Vein endothelial cell (primary cell): ENCODE results near the gene CSE1L. TPM values are rescaled to one million over a fixed set of nuclear protein-coding genes. Genes with fewer than 3 reads are reported as not detected.

ENCODE experiments used
- small RNA-seq: library from RNA; depleted of rRNA; stranded (forward); fragments of <200 nt; gene quantifications from one replicate; pipeline ENCODE3, GENCODE V24; 2012
- total RNA-seq: library from RNA; depleted of rRNA; stranded (reverse); fragments of >200 nt; gene quantifications from 2 replicates; pipeline ENCODE4 v1.2.3, GENCODE V29; 2012

The CSE1L gene, protein sequence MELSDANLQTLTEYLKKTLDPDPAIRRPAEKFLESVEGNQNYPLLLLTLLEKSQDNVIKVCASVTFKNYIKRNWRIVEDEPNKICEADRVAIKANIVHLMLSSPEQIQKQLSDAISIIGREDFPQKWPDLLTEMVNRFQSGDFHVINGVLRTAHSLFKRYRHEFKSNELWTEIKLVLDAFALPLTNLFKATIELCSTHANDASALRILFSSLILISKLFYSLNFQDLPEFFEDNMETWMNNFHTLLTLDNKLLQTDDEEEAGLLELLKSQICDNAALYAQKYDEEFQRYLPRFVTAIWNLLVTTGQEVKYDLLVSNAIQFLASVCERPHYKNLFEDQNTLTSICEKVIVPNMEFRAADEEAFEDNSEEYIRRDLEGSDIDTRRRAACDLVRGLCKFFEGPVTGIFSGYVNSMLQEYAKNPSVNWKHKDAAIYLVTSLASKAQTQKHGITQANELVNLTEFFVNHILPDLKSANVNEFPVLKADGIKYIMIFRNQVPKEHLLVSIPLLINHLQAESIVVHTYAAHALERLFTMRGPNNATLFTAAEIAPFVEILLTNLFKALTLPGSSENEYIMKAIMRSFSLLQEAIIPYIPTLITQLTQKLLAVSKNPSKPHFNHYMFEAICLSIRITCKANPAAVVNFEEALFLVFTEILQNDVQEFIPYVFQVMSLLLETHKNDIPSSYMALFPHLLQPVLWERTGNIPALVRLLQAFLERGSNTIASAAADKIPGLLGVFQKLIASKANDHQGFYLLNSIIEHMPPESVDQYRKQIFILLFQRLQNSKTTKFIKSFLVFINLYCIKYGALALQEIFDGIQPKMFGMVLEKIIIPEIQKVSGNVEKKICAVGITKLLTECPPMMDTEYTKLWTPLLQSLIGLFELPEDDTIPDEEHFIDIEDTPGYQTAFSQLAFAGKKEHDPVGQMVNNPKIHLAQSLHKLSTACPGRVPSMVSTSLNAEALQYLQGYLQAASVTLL
- 91.1 and 161 TPM in 2 replicates for total RNA-seq

DNA sequence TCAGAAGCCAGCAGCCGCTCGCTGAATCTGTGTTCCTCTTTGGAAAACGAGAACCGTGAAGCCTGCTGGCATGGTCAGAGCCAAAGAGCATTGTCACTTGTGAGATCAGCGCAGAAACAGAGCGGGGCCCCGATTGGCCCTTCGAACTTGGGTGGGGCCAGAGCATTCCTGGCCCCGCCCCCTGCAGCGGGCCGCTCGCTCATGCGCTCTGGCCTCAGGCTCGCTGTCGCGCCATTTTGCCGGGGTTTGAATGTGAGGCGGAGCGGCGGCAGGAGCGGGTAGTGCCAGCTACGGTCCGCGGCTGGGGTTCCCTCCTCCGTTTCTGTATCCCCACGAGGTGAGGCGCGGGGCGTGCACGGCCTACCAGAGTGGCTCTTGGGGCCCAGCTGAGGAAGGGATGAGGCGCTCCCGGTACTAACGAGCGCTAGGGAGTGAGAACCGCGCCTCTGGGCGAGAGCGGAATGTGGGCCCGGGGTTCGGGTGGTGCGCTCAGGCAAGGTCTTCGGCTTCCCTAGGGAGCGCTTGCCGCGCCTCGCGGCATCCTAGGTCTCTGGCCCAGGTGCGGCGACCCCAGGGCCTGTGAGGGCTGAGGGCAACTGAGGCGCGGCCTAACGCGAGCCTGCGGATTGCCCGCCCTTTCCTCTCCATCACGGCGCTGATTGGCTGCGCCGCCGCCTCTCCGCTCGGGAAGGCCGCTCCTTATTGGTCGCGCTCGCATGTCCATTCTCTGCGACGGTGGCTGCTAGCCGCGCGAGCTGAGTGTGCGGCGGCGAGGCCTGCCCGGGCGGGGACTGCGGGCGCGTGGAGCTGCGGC is at the start of gene CSE1L:
Gene CSE1L, plus strand, starts transcription at position 226 of the 814 bp plus-strand sequence. CDS start 12,152 bp downstream, outside the sequence.

Small RNAs within 50 kb of the gene (small RNA-seq; reads per million reads assigned to genes)
- not detected for gene SNAP23P1

Other genes starting within 250 kb of the CSE1L start
- 102 and 109 TPM in 2 replicates for gene PREX1, start 218.3 kb upstream of the CSE1L start, total RNA-seq
- gene ARFGEF2, start 124.6 kb upstream of the CSE1L start, total RNA-seq = 51.0 and 57.0 TPM in 2 replicates
- gene STAU1, start 142.0 kb downstream of the CSE1L start, total RNA-seq = 80.3 and 84.3 TPM in 2 replicates
- gene DDX27, start 173.1 kb downstream of the CSE1L start, total RNA-seq = 24.2 and 25.9 TPM in 2 replicates
- gene ZNFX1, start 231.7 kb downstream of the CSE1L start, total RNA-seq = 58.0 and 62.7 TPM in 2 replicates